B cell (primary cell): ENCODE measurements around the gene ZNF891. TPM values are rescaled to one million over a fixed set of nuclear protein-coding genes. Genes with fewer than 3 reads are reported as not detected.

Experiments used
- ATAC-seq: fragments of 200-7000 bp; cut with Tn5 transposase; one replicate; pipeline ENCODE4 v1.10.0; 2021; ENCODE audit warnings: low read depth, mild to moderate bottlenecking, moderate number of reproducible peaks, moderate library complexity
- CTCF ChIA-PET: fragments of 350-600 bp; sonication (Branson Sonifier 250); formaldehyde crosslinking; loops from one replicate; lab custom pipeline; 2021; ENCODE audit warnings: antibody characterized with exemption, inconsistent platforms; lab: Charles Lee
- POLR2A ChIA-PET: fragments of 350-600 bp; sonication (Branson Sonifier 250); formaldehyde crosslinking; loops from one replicate; lab custom pipeline; 2021; ENCODE audit warnings: antibody characterized with exemption; lab: Charles Lee
- DNase-seq: peaks from one replicate; pipeline ENCODE4 v3.0.0; 2013
- H2AFZ ChIP-seq: 2 replicates; pipeline ENCODE4 v1.6.1; 2012; ENCODE audit warnings: mild to moderate bottlenecking, low read depth, low read length; ENCODE audit not compliant: insufficient read depth, poor library complexity, severe bottlenecking
- H3K27ac ChIP-seq, 2 donors: 1 replicate in 1 of 2; 2 replicates in 1 of 2; pipeline ENCODE4 v1.5.1; 2012 to 2013; ENCODE audit warnings: low read length in 2 of 2, mild to moderate bottlenecking in 2 of 2, moderate library complexity in 1 of 2
- H3K27me3 ChIP-seq, 4 experiments: fragments of 200-600 bp in 1 of 4; sonication (generic) in 1 of 4; replicated peaks in 1 of 4; 1 replicate in 2 of 4; 2 replicates in 2 of 4; pipeline versions ENCODE4 v1.6.1 to v1.7.0; 2013 to 2016; ENCODE audit warnings: low read length in 3 of 4, mild to moderate bottlenecking in 2 of 4, mixed read lengths in 1 of 4, moderate library complexity in 1 of 4; ENCODE audit not compliant: insufficient read depth in 4 of 4, control insufficient read depth in 3 of 4; ENCODE audit errors: control extremely low read depth in 1 of 4
- H3K36me3 ChIP-seq, 2 experiments: replicated peaks in 1 of 2; 1 replicate in 1 of 2; 2 replicates in 1 of 2; pipeline versions ENCODE4 v1.6.1 to v1.7.1; 2013; ENCODE audit warnings: low read length in 1 of 2; ENCODE audit not compliant: insufficient read depth in 2 of 2, control insufficient read depth in 1 of 2; ENCODE audit errors: control extremely low read depth in 1 of 2, extremely low read depth in 1 of 2
- H3K4me1 ChIP-seq, 2 donors: fragments of 200-600 bp in 1 of 2; sonication (generic) in 1 of 2; 1 replicate in 1 of 2; 2 replicates in 1 of 2; pipeline versions ENCODE4 v1.5.1 to v1.6.1; 2013 to 2017; ENCODE audit warnings: low read length in 2 of 2; ENCODE audit not compliant: control insufficient read depth in 2 of 2, insufficient read depth in 2 of 2
- H3K4me2 ChIP-seq: replicated peaks from 2 replicates; pipeline ENCODE3; 2012; ENCODE audit warnings: mild to moderate bottlenecking, low read depth, low read length; ENCODE audit not compliant: poor library complexity, severe bottlenecking
- H3K4me3 ChIP-seq, 5 experiments: fragments of 200-600 bp in 1 of 5; sonication (generic) in 1 of 5; 1 replicate in 3 of 5; 2 replicates in 2 of 5; pipeline versions ENCODE4 v1.5.1 to v1.7.0; 2011 to 2016; ENCODE audit warnings: low read length in 4 of 5, mild to moderate bottlenecking in 4 of 5, low read depth in 2 of 5, control low read depth in 1 of 5, moderate library complexity in 1 of 5; ENCODE audit not compliant: insufficient read depth in 1 of 5; ENCODE audit errors: control extremely low read depth in 1 of 5, extremely low read depth in 1 of 5
- H3K79me2 ChIP-seq: fragments of 200-600 bp; sonication (generic); one replicate; pipeline ENCODE4 v1.6.0; 2016; ENCODE audit warnings: low read length; ENCODE audit not compliant: control insufficient read depth, insufficient read depth
- H3K9ac ChIP-seq: fragments of 200-600 bp; sonication (generic); 2 replicates; pipeline ENCODE4 v1.6.1; 2017; ENCODE audit warnings: mild to moderate bottlenecking, low read length, moderate library complexity
- H3K9me3 ChIP-seq, 3 donors: one replicate each; pipeline versions ENCODE4 v1.6.1 to v1.7.1; 2013; ENCODE audit warnings: low read length in 2 of 3; ENCODE audit not compliant: control insufficient read depth in 2 of 3, insufficient read depth in 1 of 3; ENCODE audit errors: control extremely low read depth in 1 of 3
- H4K20me1 ChIP-seq: 2 replicates; pipeline ENCODE4 v1.6.0; 2012; ENCODE audit warnings: mild to moderate bottlenecking, low read length; ENCODE audit not compliant: insufficient read depth, control insufficient read depth, poor library complexity, severe bottlenecking
- H3K27ac Mint-ChIP-seq: one replicate; pipeline ENCODE4 v1.8.0; 2021; ENCODE audit warnings: mixed read lengths
- H3K27me3 Mint-ChIP-seq: one replicate; pipeline ENCODE4 v1.8.0; 2021; ENCODE audit warnings: mixed read lengths
- H3K4me1 Mint-ChIP-seq: one replicate; pipeline ENCODE4 v1.8.0; 2021; ENCODE audit warnings: mixed read lengths
- H3K4me3 Mint-ChIP-seq: one replicate; pipeline ENCODE4 v1.8.0; 2021; ENCODE audit warnings: mixed read lengths
- H3K9me3 Mint-ChIP-seq: one replicate; pipeline ENCODE4 v1.8.0; 2022; ENCODE audit warnings: mixed read lengths; ENCODE audit not compliant: insufficient read depth
- EZH2 ChIP-seq: IDR thresholded peaks from 2 replicates; pipeline ENCODE4 v1.6.1; 2012; ENCODE audit warnings: borderline replicate concordance, low read depth, mild to moderate bottlenecking, moderate library complexity, low read length; ENCODE audit not compliant: insufficient read depth, poor library complexity, severe bottlenecking
- WGBS: methylation state at CpG from one replicate; pipeline ENCODE4 v1.1.5; 2013; ENCODE audit warnings: missing lambda C conversion rate; ENCODE audit not compliant: insufficient coverage; 5-methylcytosine and 5-hydroxymethylcytosine counted together
- intact Hi-C: fragments of 100-400 bp; cut with micrococcal nuclease; formaldehyde crosslinking; loops from one replicate; pipeline ENCODE4 v1.10.0; 2022
- polyA plus RNA-seq: library from polyadenylated mRNA; depleted of rRNA; stranded (reverse); fragments of >200 nt; gene quantifications from 2 replicates; pipeline ENCODE4 v1.2.3, GENCODE V29; 2012
- total RNA-seq, 2 donors: library from RNA; stranded (reverse); fragments of 120-200 nt in 1 of 2; gene quantifications; 1 replicate in 1 of 2; 2 replicates in 1 of 2; pipeline versions ENCODE4 v1.2.3 to v1.2.4, GENCODE V29; 2013 to 2022
- TF ChIP-seq, protein P1 (sequence below): fragments of 200-600 bp; IDR thresholded peaks from one replicate; pipeline ENCODE4 v1.8.0; 2022; ENCODE audit warnings: antibody characterized with exemption, mild to moderate bottlenecking

ZNF891 gene
- total and polyA plus RNA-seq, 2 donors (not counting 1 experiment from before 2014, with no cell fraction given) = 1.5 to 6.8 TPM

DNA sequence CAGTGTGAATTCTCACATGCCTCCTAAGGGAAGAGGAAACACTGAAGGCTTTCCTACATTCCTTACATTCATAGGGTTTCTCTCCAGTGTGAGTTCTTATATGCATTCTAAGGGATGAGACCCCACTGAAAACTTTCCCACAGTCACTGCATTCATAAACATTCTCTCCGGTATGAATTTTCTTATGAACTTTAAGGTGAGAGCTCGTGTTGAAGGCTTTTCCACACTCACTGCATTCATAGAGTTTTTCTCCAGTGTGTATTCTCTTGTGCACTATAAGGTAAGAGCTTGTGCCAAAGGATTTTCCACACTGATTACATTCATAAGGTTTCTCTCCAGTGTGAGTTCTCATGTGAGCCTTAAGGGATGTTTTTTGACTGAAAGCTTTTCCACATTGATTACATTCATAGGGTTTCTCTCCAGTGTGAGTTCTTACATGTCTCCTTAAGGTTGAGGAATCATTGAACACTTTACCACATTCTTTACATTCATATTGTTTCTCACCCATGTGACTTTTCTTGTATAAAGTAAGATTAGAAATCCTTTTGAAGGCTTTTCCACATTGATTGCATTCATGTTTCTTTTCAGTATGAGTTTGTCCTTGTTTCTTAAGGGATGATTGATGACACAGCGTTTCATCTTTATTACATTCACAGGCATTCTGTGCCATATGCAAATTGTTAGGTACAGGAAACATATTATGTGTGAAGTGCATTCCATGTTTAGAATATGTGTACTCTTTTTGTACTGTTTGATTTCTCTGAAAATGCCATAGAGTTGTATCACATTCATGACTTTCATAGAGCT, 9.5 kb downstream of the ZNF891 start:
- ChIA-PET CTCF (no interaction called here), POLR2A (interaction anchor here (0.6 kb wide), 1 partner anchor 83 kb away, joined by 3 read pairs; the partner anchor contains the start of gene ZNF84)
- no peak overlapping the region for H2AFZ ChIP-seq
- TF ChIP-seq, protein P1, sequence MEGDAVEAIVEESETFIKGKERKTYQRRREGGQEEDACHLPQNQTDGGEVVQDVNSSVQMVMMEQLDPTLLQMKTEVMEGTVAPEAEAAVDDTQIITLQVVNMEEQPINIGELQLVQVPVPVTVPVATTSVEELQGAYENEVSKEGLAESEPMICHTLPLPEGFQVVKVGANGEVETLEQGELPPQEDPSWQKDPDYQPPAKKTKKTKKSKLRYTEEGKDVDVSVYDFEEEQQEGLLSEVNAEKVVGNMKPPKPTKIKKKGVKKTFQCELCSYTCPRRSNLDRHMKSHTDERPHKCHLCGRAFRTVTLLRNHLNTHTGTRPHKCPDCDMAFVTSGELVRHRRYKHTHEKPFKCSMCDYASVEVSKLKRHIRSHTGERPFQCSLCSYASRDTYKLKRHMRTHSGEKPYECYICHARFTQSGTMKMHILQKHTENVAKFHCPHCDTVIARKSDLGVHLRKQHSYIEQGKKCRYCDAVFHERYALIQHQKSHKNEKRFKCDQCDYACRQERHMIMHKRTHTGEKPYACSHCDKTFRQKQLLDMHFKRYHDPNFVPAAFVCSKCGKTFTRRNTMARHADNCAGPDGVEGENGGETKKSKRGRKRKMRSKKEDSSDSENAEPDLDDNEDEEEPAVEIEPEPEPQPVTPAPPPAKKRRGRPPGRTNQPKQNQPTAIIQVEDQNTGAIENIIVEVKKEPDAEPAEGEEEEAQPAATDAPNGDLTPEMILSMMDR = no peak
- TF ChIP-seq EZH2 = no peak
- H3K27ac Mint-ChIP-seq = no peak overlapping the region
- no peaks in the 10 kb centered on the region for H3K4me1 Mint-ChIP-seq
- H3K4me1 ChIP-seq = no peaks in the 10 kb centered on the region
- H3K4me3 ChIP-seq = peak overlapping the region in 1 of 5 experiments; percentile 19
- no peak overlapping the region for H3K9ac ChIP-seq
- DNase-seq (no peak), ATAC-seq (no peak)
- no peaks in the 10 kb centered on the region for H4K20me1 ChIP-seq
- peaks cover 7 to 11% of the 10 kb centered on the region in 2 experiments for H3K36me3 ChIP-seq
- H3K27ac ChIP-seq = no peak overlapping the region
- intact Hi-C loops = no loop called here
- no peak overlapping the region for H3K4me3 Mint-ChIP-seq
- no peaks in the 10 kb centered on the region for H3K27me3 Mint-ChIP-seq
- H3K79me2 ChIP-seq = peaks cover 42% of the 10 kb centered on the region
- no peak overlapping the region for H3K4me2 ChIP-seq
- H3K9me3 Mint-ChIP-seq = peaks cover 29% of the 10 kb centered on the region
- WGBS = no CpG with 5 or more reads among the region's 3 CpGs
- H3K9me3 ChIP-seq = peaks cover 38 to 95% (median 48%) of the 10 kb centered on the region in 3 donors
- no peaks in the 10 kb centered on the region for H3K27me3 ChIP-seq

DNA sequence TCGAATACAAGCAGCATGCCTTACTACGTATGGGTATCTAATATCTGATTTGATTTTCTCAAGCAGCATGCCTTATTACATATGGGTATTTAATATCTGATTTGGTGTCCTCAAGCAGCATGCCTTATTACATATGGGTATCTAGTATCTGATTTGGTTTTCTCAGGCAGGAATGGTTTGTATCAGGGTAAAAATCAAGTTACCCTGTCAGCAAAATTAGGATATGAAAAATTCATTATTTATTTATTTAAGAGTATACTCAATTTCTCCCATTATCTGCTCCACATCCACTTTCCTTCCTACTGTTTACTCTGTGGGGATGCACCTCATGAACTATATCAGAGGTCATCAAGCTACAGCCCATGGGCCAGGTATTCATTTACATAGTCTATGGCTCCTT, 21.9 kb downstream of the ZNF891 start:
- H3K9me3 Mint-ChIP-seq = peaks cover 27% of the 10 kb centered on the region
- Histone ChIP-seq H3K9ac (no peak overlapping the region), H3K4me3 (peak overlapping the region in 1 of 5 experiments; percentile 30), H3K27me3 (no peaks in the 10 kb centered on the region), H3K4me1 (no peaks in the 10 kb centered on the region), H3K4me2 (no peak overlapping the region), H3K9me3 (peaks cover 43 to 87% (median 43%) of the 10 kb centered on the region in 3 donors), H3K27ac (no peak overlapping the region), H2AFZ (no peak overlapping the region), H3K36me3 (peaks cover 22 to 25% of the 10 kb centered on the region in 2 experiments), H4K20me1 (no peaks in the 10 kb centered on the region), H3K79me2 (no peaks in the 10 kb centered on the region)
- POLR2A ChIA-PET = no interaction called here
- TF ChIP-seq, protein P1 = no peak
- TF ChIP-seq EZH2 = no peak
- H3K4me1 Mint-ChIP-seq = no peaks in the 10 kb centered on the region
- no peak overlapping the region for H3K4me3 Mint-ChIP-seq
- H3K27me3 Mint-ChIP-seq = no peaks in the 10 kb centered on the region
- CTCF ChIA-PET = no interaction called here
- no CpG with 5 or more reads among the region's 2 CpGs for WGBS
- no peak overlapping the region for H3K27ac Mint-ChIP-seq
- no peak for DNase-seq
- ATAC-seq = no peak
- intact Hi-C loops = no loop called here
